H9 (cell line): ENCODE data around the gene PEMT. TPM values are rescaled to one million over a fixed set of nuclear protein-coding genes. Genes with fewer than 3 reads are reported as not detected.
A peak's percentile ranks its signal among the peaks of the same experiment; 100 is the strongest.

ENCODE experiments used
- DNase-seq: peaks from one replicate; pipeline ENCODE4 v3.0.0-alpha.2; 2017
- H2AFZ ChIP-seq: one replicate; pipeline ENCODE4 v1.6.1; 2013; ENCODE audit warnings: mild to moderate bottlenecking, low read length, control low read depth, moderate library complexity
- H2AK5ac ChIP-seq: 2 replicates; pipeline ENCODE4 v1.6.1; 2013; ENCODE audit warnings: low read length, control low read depth, mixed read lengths; ENCODE audit not compliant: insufficient read length
- H2BK120ac ChIP-seq: one replicate; pipeline ENCODE4 v1.6.1; 2013; ENCODE audit warnings: low read depth, mild to moderate bottlenecking, low read length, control low read depth, inconsistent platforms; ENCODE audit not compliant: poor library complexity, severe bottlenecking
- H2BK12ac ChIP-seq: 2 replicates; pipeline ENCODE4 v1.6.1; 2013; ENCODE audit warnings: low read length, control low read depth, mixed read lengths, low read depth; ENCODE audit not compliant: insufficient read length
- H2BK15ac ChIP-seq: 2 replicates; pipeline ENCODE4 v1.6.1; 2013; ENCODE audit warnings: low read depth, low read length, control low read depth
- H2BK20ac ChIP-seq: one replicate; pipeline ENCODE4 v1.6.1; 2013; ENCODE audit warnings: low read depth, mild to moderate bottlenecking, low read length, control low read depth, inconsistent platforms; ENCODE audit not compliant: poor library complexity, severe bottlenecking
- H2BK5ac ChIP-seq: 2 replicates; pipeline ENCODE4 v1.6.1; 2013; ENCODE audit warnings: low read length, control low read depth, mixed read lengths; ENCODE audit not compliant: insufficient read length
- H3K14ac ChIP-seq: 2 replicates; pipeline ENCODE4 v1.6.1; 2013; ENCODE audit warnings: low read length, control low read depth; ENCODE audit not compliant: insufficient read depth
- H3K18ac ChIP-seq: 2 replicates; pipeline ENCODE4 v1.6.1; 2013; ENCODE audit warnings: low read depth, mild to moderate bottlenecking, mixed read lengths, low read length, control low read depth; ENCODE audit not compliant: insufficient read length
- H3K23ac ChIP-seq: 2 replicates; pipeline ENCODE4 v1.6.1; 2013; ENCODE audit warnings: low read length, control low read depth, mixed read lengths, low read depth; ENCODE audit not compliant: insufficient read length
- H3K23me2 ChIP-seq: 2 replicates; pipeline ENCODE4 v1.6.1; 2013; ENCODE audit warnings: low read depth, mild to moderate bottlenecking, mixed read lengths, low read length, control low read depth; ENCODE audit not compliant: insufficient read length, poor library complexity, severe bottlenecking
- H3K27ac ChIP-seq: 2 replicates; pipeline ENCODE4 v1.5.1; 2013; ENCODE audit warnings: low read length, control low read depth, mixed read lengths, low read depth; ENCODE audit not compliant: insufficient read length
- H3K27me3 ChIP-seq: 2 replicates; pipeline ENCODE4 v1.6.1; 2013; ENCODE audit warnings: low read length, control low read depth, inconsistent platforms; ENCODE audit not compliant: insufficient read depth
- H3K4ac ChIP-seq: 2 replicates; pipeline ENCODE4 v1.6.1; 2013; ENCODE audit warnings: low read depth, mild to moderate bottlenecking, control low read depth, inconsistent platforms, low read length, moderate library complexity
- H3K4me1 ChIP-seq: 2 replicates; pipeline ENCODE4 v1.6.1; 2013; ENCODE audit warnings: low read length, control low read depth, inconsistent platforms; ENCODE audit not compliant: insufficient read depth
- H3K4me2 ChIP-seq: 2 replicates; pipeline ENCODE4 v1.6.1; 2013; ENCODE audit warnings: low read length, control low read depth, mixed read lengths; ENCODE audit not compliant: insufficient read length, insufficient read depth
- H3K56ac ChIP-seq: 2 replicates; pipeline ENCODE4 v1.6.1; 2013; ENCODE audit warnings: low read depth, mild to moderate bottlenecking, mixed read lengths, low read length, control low read depth; ENCODE audit not compliant: insufficient read length
- H3K79me1 ChIP-seq: 2 replicates; pipeline ENCODE4 v1.6.1; 2013; ENCODE audit warnings: low read depth, mild to moderate bottlenecking, moderate library complexity, low read length, control low read depth, inconsistent platforms; ENCODE audit not compliant: insufficient read depth, poor library complexity, severe bottlenecking
- H3K79me2 ChIP-seq: 2 replicates; pipeline ENCODE4 v1.6.1; 2013; ENCODE audit warnings: low read length, control low read depth, inconsistent platforms; ENCODE audit not compliant: insufficient read depth
- H3K9ac ChIP-seq: 2 replicates; pipeline ENCODE4 v1.6.1; 2013; ENCODE audit warnings: low read length, control low read depth, mixed read lengths; ENCODE audit not compliant: insufficient read length; ENCODE audit errors: extremely low read depth
- H3K9me3 ChIP-seq: one replicate; pipeline ENCODE4 v1.6.1; 2013; ENCODE audit warnings: low read depth, low read length, inconsistent platforms; ENCODE audit not compliant: control insufficient read depth
- H3T11ph ChIP-seq: one replicate; pipeline ENCODE4 v1.6.1; 2013; ENCODE audit warnings: mild to moderate bottlenecking, low read length, control low read depth, inconsistent platforms
- H4K20me1 ChIP-seq: one replicate; pipeline ENCODE4 v1.6.1; 2013; ENCODE audit not compliant: control insufficient read depth, insufficient read length, insufficient read depth
- H4K5ac ChIP-seq: 2 replicates; pipeline ENCODE4 v1.6.1; 2013; ENCODE audit warnings: low read depth, mild to moderate bottlenecking, mixed read lengths, low read length, control low read depth; ENCODE audit not compliant: insufficient read length
- H4K8ac ChIP-seq: replicated peaks from 2 replicates; pipeline ENCODE4 v1.6.1; 2013; ENCODE audit warnings: low read length, control low read depth, mixed read lengths, low read depth; ENCODE audit not compliant: insufficient read length
- H4K91ac ChIP-seq: 2 replicates; pipeline ENCODE4 v1.6.1; 2013; ENCODE audit warnings: low read depth, mild to moderate bottlenecking, moderate library complexity, mixed read lengths, low read length, control low read depth; ENCODE audit not compliant: insufficient read length
- H3K27ac Mint-ChIP-seq, 3 experiments: 2 replicates in 2 of 3; 3 replicates in 1 of 3; pipeline ENCODE4 v1.8.0; 2020 to 2021; ENCODE audit warnings: mixed read lengths in 3 of 3, mild to moderate bottlenecking in 1 of 3, moderate library complexity in 1 of 3
- H3K27me3 Mint-ChIP-seq: 2 replicates; pipeline ENCODE4 v1.8.0; 2021; ENCODE audit warnings: low read depth, mild to moderate bottlenecking, moderate library complexity, mixed read lengths
- H3K36me3 Mint-ChIP-seq, 3 experiments: 2 replicates in 2 of 3; 3 replicates in 1 of 3; pipeline ENCODE4 v1.8.0; 2020 to 2021; ENCODE audit warnings: low read depth in 3 of 3, mixed read lengths in 3 of 3; ENCODE audit not compliant: insufficient read depth in 1 of 3
- H3K4me1 Mint-ChIP-seq, 2 experiments: 2 replicates each; pipeline ENCODE4 v1.8.0; 2020; ENCODE audit warnings: mixed read lengths in 2 of 2
- H3K4me3 Mint-ChIP-seq, 2 experiments: 2 replicates in 1 of 2; 3 replicates in 1 of 2; pipeline ENCODE4 v1.8.0; 2020 to 2021; ENCODE audit warnings: mild to moderate bottlenecking in 2 of 2, mixed read lengths in 2 of 2, moderate library complexity in 1 of 2
- H3K9me3 Mint-ChIP-seq, 2 experiments: 2 replicates in 1 of 2; 3 replicates in 1 of 2; pipeline ENCODE4 v1.8.0; 2020; ENCODE audit warnings: mild to moderate bottlenecking in 2 of 2, mixed read lengths in 2 of 2, moderate library complexity in 1 of 2
- CTCF ChIP-seq: fragments of 200-600 bp; sonication (generic); conservative IDR thresholded peaks from 3 replicates; pipeline ENCODE4 v1.8.0; 2021; ENCODE audit warnings: antibody characterized with exemption, mild to moderate bottlenecking
- WGBS: extraction: QIAGEN DNeasy Blood & Tissue Kit; methylation state at CpG from one replicate; pipeline ENCODE4 v1.1.7; 2013; ENCODE audit warnings: missing lambda C conversion rate, low lambda C conversion rate, mixed read lengths; ENCODE audit not compliant: insufficient read length; ENCODE audit errors: extremely low coverage; 5-methylcytosine and 5-hydroxymethylcytosine counted together
- total RNA-seq: library from RNA; stranded (reverse); gene quantifications from 2 replicates; pipeline ENCODE4 v1.2.1, GENCODE V29; 2021

PEMT gene
- total RNA-seq, 1 experiment from 2014 or later = 63.2 TPM

GRCh38 chr17:17626151-17626805 lies 34.8 kb upstream of the PEMT start:
- WGBS = no CpG with 5 or more reads among the region's 19 CpGs
- no peak overlapping the region for H3K4ac ChIP-seq
- Mint-ChIP-seq H3K27ac (peak overlapping the region; percentile 37 to 94 (median 92); a peak in 3 of 7 replicates), H3K9me3 (no peaks in the 10 kb centered on the region; a peak in 2 of 5 replicates), H3K4me3 (peak overlapping the region; percentile 37 to 49), H3K36me3 (no peaks in the 10 kb centered on the region), H3K4me1 (peaks cover 40 to 47% of the 10 kb centered on the region in 2 experiments), H3K27me3 (peaks cover 4% of the 10 kb centered on the region)
- H2BK15ac ChIP-seq = no peak overlapping the region
- H3K23me2 ChIP-seq = no peaks in the 10 kb centered on the region
- 0 out of 2 replicates have a peak overlapping the region, but pooled peaks have one; percentile 2 for H3K14ac ChIP-seq
- no peaks in the 10 kb centered on the region for H3K9me3 ChIP-seq
- no peak overlapping the region for H2BK20ac ChIP-seq
- DNase-seq = peak; percentile 89
- no peak overlapping the region for H3K56ac ChIP-seq
- no peak overlapping the region for H2AK5ac ChIP-seq
- H4K20me1 ChIP-seq = no peaks in the 10 kb centered on the region
- H4K8ac ChIP-seq = no peak overlapping the region
- H3K9ac ChIP-seq = no peak overlapping the region
- no peak overlapping the region for H3K27ac ChIP-seq
- H2AFZ ChIP-seq = no peak overlapping the region
- H3K79me1 ChIP-seq = no peaks in the 10 kb centered on the region
- no peak overlapping the region for H4K91ac ChIP-seq
- H3K18ac ChIP-seq = no peak overlapping the region
- no peak overlapping the region for H3K4me2 ChIP-seq
- no peaks in the 10 kb centered on the region for H3K27me3 ChIP-seq
- no peaks in the 10 kb centered on the region for H3K4me1 ChIP-seq
- no peak overlapping the region for H2BK12ac ChIP-seq
- H2BK120ac ChIP-seq = no peak overlapping the region
- H3T11ph ChIP-seq = no peak overlapping the region
- no peak overlapping the region for H2BK5ac ChIP-seq
- no peak for TF ChIP-seq CTCF
- no peaks in the 10 kb centered on the region for H3K79me2 ChIP-seq
- no peak overlapping the region for H4K5ac ChIP-seq
- no peak overlapping the region for H3K23ac ChIP-seq
